Natural killer cell treated with Interleukin-12 subunit alpha and Interleukin-12 subunit beta and Interleukin-15 and Interleukin-18, amount 100 ng/mL, for 72 hours (primary cell): ENCODE measurements around the gene FGF7. TPM values are rescaled to one million over a fixed set of nuclear protein-coding genes. Genes with fewer than 3 reads are reported as not detected.
"Not testable (repeated sequence)": the region's sequence is repeated elsewhere in the genome, so short reads cannot be mapped to it uniquely, and the experiment has no call there.

ENCODE experiments used
- ATAC-seq, 2 donors: fragments of 150-1000 bp; cut with Tn5 transposase in 1 of 2; sonication (Bioruptor Pico), chemical (Tn5 transposase) in 1 of 2; 2 replicates each; pipeline ENCODE4 v1.10.0; 2021
- DNase-seq: peaks from one replicate; pipeline ENCODE4 v3.0.0; 2022; ENCODE audit warnings: low spot score
- H3K27ac Mint-ChIP-seq, 2 donors: 1 replicate in 1 of 2; 2 replicates in 1 of 2; pipeline ENCODE4 v1.8.0; 2022; ENCODE audit warnings: mixed read lengths in 2 of 2, mild to moderate bottlenecking in 1 of 2, moderate library complexity in 1 of 2
- H3K27me3 Mint-ChIP-seq, 2 donors: 1 replicate in 1 of 2; 2 replicates in 1 of 2; pipeline ENCODE4 v1.8.0; 2022; ENCODE audit warnings: mixed read lengths in 2 of 2
- H3K36me3 Mint-ChIP-seq: one replicate; pipeline ENCODE4 v1.8.0; 2022; ENCODE audit warnings: mixed read lengths
- H3K4me1 Mint-ChIP-seq, 2 donors: 1 replicate in 1 of 2; 2 replicates in 1 of 2; pipeline ENCODE4 v1.8.0; 2022; ENCODE audit warnings: low read depth in 2 of 2, mixed read lengths in 2 of 2, mild to moderate bottlenecking in 1 of 2
- H3K4me3 Mint-ChIP-seq: one replicate; pipeline ENCODE4 v1.8.0; 2022; ENCODE audit warnings: mixed read lengths
- H3K9me3 Mint-ChIP-seq: 2 replicates; pipeline ENCODE4 v1.8.0; 2022; ENCODE audit warnings: mixed read lengths
- total RNA-seq, 2 donors: library from RNA; stranded (reverse); gene quantifications; one replicate each; pipeline ENCODE4 v1.2.3, GENCODE V29; 2022

The FGF7 gene
- total RNA-seq, 2 donors from 2014 or later: not detected

DNA sequence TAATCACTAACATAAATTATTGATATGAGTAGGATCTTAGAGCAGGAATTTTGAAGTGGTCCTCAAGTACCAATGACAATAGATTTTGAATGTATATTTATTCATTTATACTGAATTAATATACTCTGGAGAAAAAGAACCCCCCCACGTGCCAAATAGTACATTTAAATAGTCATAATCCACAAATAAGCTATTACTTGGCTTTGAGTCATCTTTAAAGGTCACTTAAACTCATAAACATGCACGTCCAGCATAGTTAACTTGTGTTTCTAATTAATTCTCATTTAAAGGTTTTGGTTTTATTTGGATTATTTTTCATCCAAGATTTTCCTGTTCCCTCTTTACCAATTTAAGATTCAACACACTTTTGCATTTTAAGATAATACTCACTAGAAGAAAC lies 35.1 kb downstream of the FGF7 start:
- H3K4me3 Mint-ChIP-seq: no peak overlapping the region

DNA sequence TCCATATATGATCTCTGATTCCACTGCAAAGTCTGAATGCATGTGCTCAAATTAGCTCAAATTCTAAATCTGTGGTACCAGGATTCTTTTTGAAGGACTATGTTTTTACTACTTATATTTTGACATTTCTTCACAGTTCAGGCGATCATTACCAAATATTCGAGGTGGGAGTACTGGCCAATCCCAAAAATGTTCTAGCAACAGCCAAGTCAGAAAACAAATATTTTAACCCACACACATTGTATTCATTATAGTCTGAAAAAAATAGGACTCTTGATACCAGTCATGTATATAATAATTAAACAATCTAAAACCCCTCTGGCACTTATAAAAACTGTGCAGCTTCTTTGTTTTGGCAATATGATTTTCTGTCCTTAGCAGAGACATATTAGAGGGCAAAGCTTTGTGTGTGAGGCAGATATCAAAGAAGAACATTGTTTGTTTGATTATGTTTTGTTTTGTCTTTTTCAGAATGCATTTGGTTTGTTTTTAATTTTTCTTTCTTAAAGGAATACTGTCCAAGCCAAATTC lies 37.4 kb downstream of the FGF7 start:
- no peaks in the 10 kb centered on the region for H3K36me3 Mint-ChIP-seq
- no peak overlapping the region for H3K4me3 Mint-ChIP-seq
- no peak overlapping the region for H3K27ac Mint-ChIP-seq
- no peaks in the 10 kb centered on the region for H3K4me1 Mint-ChIP-seq
- no peak for DNase-seq
- H3K9me3 Mint-ChIP-seq: no peaks in the 10 kb centered on the region
- H3K27me3 Mint-ChIP-seq: peaks cover 13 to 43% of the 10 kb centered on the region in 2 donors
- ATAC-seq: no peak

More for the DNA sequence above, 35.1 kb downstream of the FGF7 start:
- Mint-ChIP-seq H3K9me3 (no peaks in the 10 kb centered on the region), H3K4me1 (no peaks in the 10 kb centered on the region), H3K36me3 (no peaks in the 10 kb centered on the region), H3K27ac (no peak overlapping the region), H3K27me3 (peaks cover 18 to 55% of the 10 kb centered on the region in 2 donors)
- ATAC-seq: no peak
- no peak for DNase-seq

DNA sequence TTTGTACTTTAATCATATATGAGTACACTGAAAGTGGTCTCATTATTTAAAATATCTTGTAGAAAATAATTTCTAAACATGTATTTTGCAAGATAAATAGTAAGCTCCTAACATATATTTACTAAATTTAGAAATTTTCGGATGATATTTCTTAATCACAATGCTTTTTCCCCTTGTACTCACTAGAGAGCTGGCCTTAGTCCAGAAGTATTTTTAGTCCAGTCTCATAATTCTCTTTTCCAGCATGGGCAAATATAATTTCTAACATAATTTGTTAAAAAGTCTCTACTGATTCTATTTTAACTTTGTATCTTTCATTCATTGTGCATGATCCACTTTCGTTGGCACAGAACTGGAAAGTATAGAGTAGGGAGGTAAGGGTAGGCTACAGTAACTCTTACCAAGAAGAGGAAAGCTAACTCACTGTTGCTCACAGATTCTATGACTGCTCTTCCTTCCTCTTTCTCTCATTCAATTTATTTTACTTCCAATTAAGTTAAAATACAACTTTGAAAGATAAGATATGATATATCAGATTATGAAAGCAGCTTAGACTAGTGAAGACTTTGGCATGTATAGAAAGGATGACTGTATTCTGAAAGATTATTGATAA lies 39.3 kb downstream of the FGF7 start:
- DNase-seq (no peak), ATAC-seq (no peak)
- no peaks in the 10 kb centered on the region for H3K9me3 Mint-ChIP-seq
- H3K4me1 Mint-ChIP-seq: peaks cover 3 to 7% of the 10 kb centered on the region in 2 donors
- H3K27me3 Mint-ChIP-seq: peaks cover 8 to 30% of the 10 kb centered on the region in 2 donors
- H3K4me3 Mint-ChIP-seq: no peak overlapping the region
- no peak overlapping the region for H3K27ac Mint-ChIP-seq
- no peaks in the 10 kb centered on the region for H3K36me3 Mint-ChIP-seq

DNA sequence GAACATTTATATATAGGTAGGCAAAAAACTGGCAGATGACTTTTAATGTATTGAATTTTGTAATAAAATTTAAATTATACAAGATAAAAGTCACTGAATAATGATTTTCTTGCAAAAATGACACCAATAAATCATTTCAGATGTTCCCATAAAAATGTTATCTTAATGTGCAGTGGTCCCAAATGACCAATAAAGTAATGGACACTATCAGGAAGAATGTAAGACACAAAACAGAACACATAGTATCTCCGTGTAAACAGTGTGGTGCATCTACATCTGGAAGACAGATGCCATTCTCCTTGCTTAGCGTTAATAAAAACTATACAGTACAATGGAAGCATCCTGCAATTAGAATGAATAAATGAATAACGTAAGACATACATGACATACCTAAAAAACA lies 41.5 kb downstream of the FGF7 start:
- Mint-ChIP-seq H3K27me3 (peaks cover 5 to 16% of the 10 kb centered on the region in 2 donors), H3K9me3 (no peaks in the 10 kb centered on the region), H3K4me1 (peaks cover 3 to 7% of the 10 kb centered on the region in 2 donors), H3K27ac (no peak overlapping the region), H3K4me3 (no peak overlapping the region), H3K36me3 (no peaks in the 10 kb centered on the region)
- DNase-seq (no peak), ATAC-seq (no peak)

DNA sequence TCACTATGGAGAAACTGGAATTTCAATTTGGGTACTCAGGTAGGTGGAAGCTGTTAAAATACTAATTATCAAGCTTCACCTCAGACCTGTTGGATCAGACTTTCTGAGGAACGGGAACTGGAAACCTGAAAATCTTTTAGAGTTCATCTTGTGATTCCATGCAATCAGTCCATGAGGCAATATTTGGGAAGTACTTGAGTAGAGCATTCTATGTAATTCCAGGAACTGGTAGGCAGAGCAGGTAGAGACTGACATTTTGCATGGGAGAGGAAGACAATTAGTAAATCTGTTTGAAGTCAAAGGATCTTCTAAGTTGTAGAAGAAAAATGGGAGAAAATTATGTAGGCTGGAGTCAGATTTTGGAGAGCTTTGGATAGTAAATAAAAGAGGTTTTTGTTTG lies 43.1 kb downstream of the FGF7 start:
- no peaks in the 10 kb centered on the region for H3K9me3 Mint-ChIP-seq
- peaks cover 3% of the 10 kb centered on the region in 2 donors for H3K27me3 Mint-ChIP-seq
- H3K27ac Mint-ChIP-seq: no peak overlapping the region
- ATAC-seq (no peak), DNase-seq (no peak)
- peaks cover 3 to 7% of the 10 kb centered on the region in 2 donors for H3K4me1 Mint-ChIP-seq
- no peaks in the 10 kb centered on the region for H3K36me3 Mint-ChIP-seq
- H3K4me3 Mint-ChIP-seq: no peak overlapping the region

DNA sequence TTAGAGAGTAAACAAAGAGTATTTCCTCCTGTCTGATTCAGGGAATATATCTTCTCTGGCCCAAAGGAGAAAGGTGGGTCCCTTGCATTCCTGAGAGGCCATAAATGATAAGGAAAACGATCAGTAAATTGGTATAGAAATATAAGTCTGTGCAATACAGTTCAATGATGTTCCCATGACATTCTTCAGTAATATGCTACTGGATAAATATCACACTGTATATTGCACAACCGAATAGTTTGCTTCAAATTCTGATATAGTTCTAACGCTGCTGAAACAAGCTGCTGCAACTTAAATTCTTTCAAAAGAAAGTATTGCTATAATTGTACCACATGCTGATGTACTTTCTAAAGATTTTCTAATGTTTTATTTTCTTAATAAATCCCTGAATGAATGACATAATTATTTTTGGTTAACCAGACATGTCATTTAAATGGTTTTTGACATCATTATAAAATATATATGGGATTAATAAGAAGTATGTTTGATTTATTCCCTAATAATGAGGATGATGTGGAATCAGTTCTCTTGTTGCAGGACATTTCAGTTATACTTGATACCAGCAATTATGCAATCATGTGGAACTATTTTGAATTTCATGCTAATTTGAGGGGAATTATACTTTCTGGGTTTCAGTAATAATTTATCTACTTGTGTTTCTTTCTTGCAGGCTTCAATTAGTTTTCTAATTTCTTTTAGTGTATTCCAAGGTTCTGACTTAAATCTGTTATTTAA lies 44.9 kb downstream of the FGF7 start:
- DNase-seq (no peak), ATAC-seq (no peak)
- H3K4me1 Mint-ChIP-seq: peaks cover 7% of the 10 kb centered on the region in 2 donors
- no peaks in the 10 kb centered on the region for H3K36me3 Mint-ChIP-seq
- H3K27ac Mint-ChIP-seq: no peak overlapping the region
- H3K27me3 Mint-ChIP-seq: peaks cover 0 to 3% of the 10 kb centered on the region in 2 donors
- H3K4me3 Mint-ChIP-seq: no peak overlapping the region
- no peaks in the 10 kb centered on the region for H3K9me3 Mint-ChIP-seq

DNA sequence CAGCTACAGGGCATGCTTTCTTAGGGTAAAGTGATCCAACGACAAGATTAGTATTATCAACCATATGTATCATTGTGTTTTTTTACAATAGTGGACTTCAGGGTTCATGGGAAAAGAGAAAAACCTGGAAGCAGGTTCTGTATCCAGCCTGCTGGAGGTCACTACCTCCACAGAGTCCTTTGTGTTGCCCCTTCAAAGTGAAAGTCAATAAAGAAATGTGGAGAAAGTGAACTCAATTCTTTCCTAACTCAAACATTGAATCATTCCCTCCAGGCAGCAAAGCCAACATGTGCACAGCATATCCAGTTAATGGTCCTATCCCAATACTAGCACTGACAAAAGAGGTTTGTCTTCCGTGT lies 45.4 kb downstream of the FGF7 start:
- DNase-seq: no peak
- Mint-ChIP-seq H3K27ac (no peak overlapping the region), H3K9me3 (no peaks in the 10 kb centered on the region), H3K4me3 (no peak overlapping the region), H3K36me3 (no peaks in the 10 kb centered on the region), H3K27me3 (peaks cover 0 to 3% of the 10 kb centered on the region in 2 donors), H3K4me1 (peaks cover 7% of the 10 kb centered on the region in 2 donors)
- no peak for ATAC-seq

DNA sequence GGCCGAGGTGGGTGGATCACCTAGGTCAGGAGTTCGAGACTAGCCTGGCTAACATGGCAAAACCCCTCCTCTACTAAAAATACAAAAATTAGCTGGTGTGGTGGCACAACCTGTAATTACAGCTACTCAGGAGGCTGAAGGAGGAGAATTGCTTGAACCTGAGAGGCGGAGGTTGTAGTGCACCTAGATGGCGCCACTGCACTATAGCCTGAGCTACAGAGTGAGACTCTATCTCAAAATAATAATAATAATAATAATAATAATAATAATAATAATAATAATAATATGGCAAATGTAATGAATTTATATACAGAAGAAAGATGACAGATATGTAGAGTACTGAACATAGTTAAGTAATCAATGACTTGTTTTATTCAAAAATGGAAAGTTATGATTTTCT lies 48.2 kb downstream of the FGF7 start:
- H3K9me3 Mint-ChIP-seq, DNase-seq, H3K4me1 Mint-ChIP-seq, H3K4me3 Mint-ChIP-seq, H3K27me3 Mint-ChIP-seq, ATAC-seq, H3K36me3 Mint-ChIP-seq: not testable (repeated sequence)
- peak overlapping the region in 1 of 2 donors; percentile 45 for H3K27ac Mint-ChIP-seq

DNA sequence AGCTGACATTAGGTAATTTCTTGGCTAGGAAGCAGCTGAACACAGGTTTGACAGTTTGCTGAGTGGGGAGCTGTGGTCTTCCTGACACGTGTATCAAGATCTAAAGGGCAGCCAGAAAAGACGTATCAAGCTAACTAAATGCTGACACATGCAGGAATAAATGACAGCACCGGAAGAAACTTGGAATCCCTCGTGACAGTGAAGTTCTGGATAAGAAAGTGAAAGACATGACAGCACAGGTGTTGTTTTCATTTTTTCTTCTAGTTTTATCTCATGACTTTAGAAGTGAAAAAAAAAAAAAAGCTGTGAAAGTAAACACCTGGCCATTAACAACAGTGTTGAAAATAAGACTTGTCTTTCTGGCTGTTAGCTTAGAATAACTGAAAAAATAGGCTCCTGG lies 48.7 kb downstream of the FGF7 start:
- Mint-ChIP-seq H3K36me3 (no peaks in the 10 kb centered on the region), H3K27ac (no peak overlapping the region), H3K9me3 (no peaks in the 10 kb centered on the region), H3K27me3 (peaks cover 0 to 5% of the 10 kb centered on the region in 2 donors), H3K4me3 (no peak overlapping the region), H3K4me1 (peaks cover 0 to 4% of the 10 kb centered on the region in 2 donors)
- ATAC-seq (no peak), DNase-seq (no peak)

DNA sequence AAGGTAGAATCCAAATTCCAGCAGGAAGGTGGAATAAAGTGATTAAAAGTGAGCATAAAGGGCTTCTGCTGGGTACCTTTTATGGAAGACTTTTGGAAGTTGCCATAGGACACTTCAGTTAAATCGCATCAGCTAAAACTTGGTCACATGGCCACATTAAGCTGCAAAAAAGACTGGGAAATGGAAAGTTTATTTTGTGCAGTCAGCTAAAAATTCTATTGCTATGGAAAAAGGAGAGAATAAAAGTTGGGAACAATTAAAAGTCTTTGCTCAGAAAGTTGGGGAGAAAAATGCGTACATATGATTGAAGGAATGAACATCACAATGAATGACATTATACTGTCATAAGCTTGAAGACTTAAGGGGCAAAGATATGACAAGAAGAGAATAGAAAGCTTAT lies 49.3 kb downstream of the FGF7 start:
- Mint-ChIP-seq H3K27me3 (peaks cover 5% of the 10 kb centered on the region in 2 donors), H3K36me3 (no peaks in the 10 kb centered on the region), H3K4me3 (no peak overlapping the region), H3K27ac (no peak overlapping the region), H3K9me3 (no peaks in the 10 kb centered on the region), H3K4me1 (peaks cover 0 to 4% of the 10 kb centered on the region in 2 donors)
- DNase-seq (no peak), ATAC-seq (no peak)

DNA sequence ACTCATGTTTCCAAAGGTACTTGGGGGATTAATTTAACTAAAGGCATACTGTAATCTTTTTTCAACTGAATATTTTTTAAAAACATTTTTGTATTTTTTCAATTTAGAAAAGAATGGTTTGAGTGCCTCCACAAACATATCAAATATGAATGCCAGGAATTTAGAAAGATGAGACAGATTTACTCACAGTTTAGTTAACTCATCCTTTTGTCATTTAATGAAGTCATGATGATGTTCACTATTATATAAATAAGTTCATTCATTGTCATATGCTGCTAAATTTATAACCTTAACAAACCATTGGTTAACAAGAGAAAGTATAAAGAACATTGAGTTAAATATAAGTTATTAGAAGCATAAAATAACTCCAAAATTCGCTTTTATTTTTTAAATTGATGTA lies 50.0 kb downstream of the FGF7 start:
- peaks cover 7% of the 10 kb centered on the region in 2 donors for H3K27me3 Mint-ChIP-seq
- ATAC-seq (no peak), DNase-seq (no peak)
- H3K9me3 Mint-ChIP-seq: no peaks in the 10 kb centered on the region
- H3K4me1 Mint-ChIP-seq: peaks cover 0 to 4% of the 10 kb centered on the region in 2 donors
- no peak overlapping the region for H3K4me3 Mint-ChIP-seq
- H3K27ac Mint-ChIP-seq: no peak overlapping the region
- H3K36me3 Mint-ChIP-seq: no peaks in the 10 kb centered on the region

DNA sequence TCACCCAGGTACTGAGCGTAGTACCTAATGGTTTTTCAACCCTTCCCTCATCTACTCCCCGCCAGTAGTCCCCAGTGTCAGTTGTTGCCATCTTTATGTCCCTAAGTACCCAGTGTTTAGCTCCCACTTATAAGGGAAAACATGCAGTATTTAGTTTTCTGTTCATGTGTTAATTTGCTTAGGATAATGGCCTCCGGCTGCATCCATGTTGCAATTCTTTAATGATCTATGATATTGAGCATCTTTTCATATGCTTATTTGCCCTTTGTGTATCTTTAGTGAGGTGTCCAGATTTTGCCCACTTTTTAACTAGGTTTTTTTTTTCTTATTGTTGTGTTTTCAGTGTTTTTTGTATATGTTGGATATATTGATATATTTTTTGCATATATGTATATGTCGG lies 55.0 kb downstream of the FGF7 start:
- not testable (repeated sequence) for H3K36me3 Mint-ChIP-seq, H3K27me3 Mint-ChIP-seq, H3K4me3 Mint-ChIP-seq, H3K27ac Mint-ChIP-seq, H3K4me1 Mint-ChIP-seq, H3K9me3 Mint-ChIP-seq, DNase-seq, ATAC-seq

DNA sequence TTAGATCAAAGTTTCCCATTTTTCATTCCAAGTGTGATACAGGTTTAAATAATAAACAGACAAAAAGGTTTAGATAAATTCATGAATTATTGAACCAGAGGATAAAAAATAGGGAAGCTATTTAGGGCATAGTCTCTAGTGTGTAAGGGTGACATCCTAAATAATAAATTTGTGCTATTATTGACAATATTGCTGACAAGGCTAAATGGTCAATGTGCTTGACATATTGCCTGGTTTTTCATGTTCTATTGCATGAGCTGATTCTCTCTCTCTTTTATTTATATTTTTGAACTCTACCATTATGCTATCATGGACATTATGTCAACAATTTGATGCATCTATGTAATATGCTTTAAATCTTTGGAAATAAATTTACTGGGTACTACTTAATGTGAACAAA lies 55.9 kb downstream of the FGF7 start:
- H3K27me3 Mint-ChIP-seq, H3K4me1 Mint-ChIP-seq, ATAC-seq, DNase-seq, H3K27ac Mint-ChIP-seq, H3K4me3 Mint-ChIP-seq, H3K36me3 Mint-ChIP-seq, H3K9me3 Mint-ChIP-seq: not testable (repeated sequence)

DNA sequence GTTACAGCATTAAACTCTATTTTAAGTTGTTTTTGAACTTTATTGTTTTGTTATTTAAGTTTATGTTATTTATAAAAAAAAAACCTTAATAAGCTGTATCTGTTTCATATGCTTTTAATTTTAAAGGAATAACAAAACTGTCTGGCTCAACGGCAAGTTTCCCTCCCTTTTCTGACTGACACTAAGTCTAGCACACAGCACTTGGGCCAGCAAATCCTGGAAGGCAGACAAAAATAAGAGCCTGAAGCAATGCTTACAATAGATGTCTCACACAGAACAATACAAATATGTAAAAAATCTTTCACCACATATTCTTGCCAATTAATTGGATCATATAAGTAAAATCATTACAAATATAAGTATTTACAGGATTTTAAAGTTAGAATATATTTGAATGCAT lies 62.4 kb downstream of the FGF7 start:
- H3K36me3 Mint-ChIP-seq, H3K27ac Mint-ChIP-seq, H3K4me1 Mint-ChIP-seq, DNase-seq, H3K27me3 Mint-ChIP-seq, H3K9me3 Mint-ChIP-seq, ATAC-seq, H3K4me3 Mint-ChIP-seq: not testable (repeated sequence)
